Left renal pelvis (tissue), 4 donors: ENCODE measurements around the gene FRMD4B. TPM values are rescaled to one million over a fixed set of nuclear protein-coding genes. Genes with fewer than 3 reads are reported as not detected.

Source experiments
- DNase-seq, 4 donors: peaks; one replicate each; pipeline ENCODE4 v3.0.0-alpha.2; 2013; ENCODE audit warnings: low read depth in 4 of 4, low spot score in 3 of 4
- polyA plus RNA-seq, 4 donors: library from polyadenylated mRNA; unstranded; fragments of 120-200 nt; gene quantifications; one replicate each; pipeline ENCODE4 v1.2.1, GENCODE V29; 2013; ENCODE audit not compliant: insufficient read length in 4 of 4

The FRMD4B gene
- polyA plus RNA-seq, 4 donors = 13.0 to 46.8 (median 43.3) TPM

DNA sequence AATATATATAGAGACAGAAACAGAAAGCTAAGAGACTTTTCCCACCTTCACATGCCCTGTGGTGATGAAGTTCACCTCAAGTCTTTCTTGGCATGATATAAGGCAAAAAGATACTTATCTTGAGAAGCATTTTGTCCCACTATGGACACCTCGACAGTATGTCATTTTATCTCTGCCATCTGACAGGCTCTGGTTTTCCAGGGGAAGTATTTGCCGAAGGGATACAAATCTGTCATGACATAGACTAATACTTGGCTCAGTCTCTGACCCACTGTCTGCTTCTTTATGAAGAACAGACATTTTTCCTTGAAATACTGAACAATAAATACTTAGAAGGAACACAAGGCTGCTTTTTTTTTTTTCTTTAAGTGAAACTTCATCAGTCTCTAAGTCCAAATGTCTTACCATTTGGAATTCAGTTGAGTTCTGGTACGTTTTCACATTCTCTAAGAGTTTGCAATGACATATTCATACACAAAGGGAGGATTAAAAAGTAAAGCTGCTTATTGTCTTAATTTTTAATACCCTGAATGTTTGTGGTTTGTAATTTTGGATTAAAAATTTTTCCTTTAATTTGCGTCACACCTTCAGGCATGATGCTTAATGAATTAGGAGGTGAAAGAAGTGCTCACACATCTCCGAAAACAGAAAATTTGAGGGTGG lies 175.7 kb downstream of the FRMD4B start:
- DNase-seq = no peak

GRCh38 chr3:69209413-69209812 lies 176.5 kb downstream of the FRMD4B start:
- DNase-seq = no peak

DNA sequence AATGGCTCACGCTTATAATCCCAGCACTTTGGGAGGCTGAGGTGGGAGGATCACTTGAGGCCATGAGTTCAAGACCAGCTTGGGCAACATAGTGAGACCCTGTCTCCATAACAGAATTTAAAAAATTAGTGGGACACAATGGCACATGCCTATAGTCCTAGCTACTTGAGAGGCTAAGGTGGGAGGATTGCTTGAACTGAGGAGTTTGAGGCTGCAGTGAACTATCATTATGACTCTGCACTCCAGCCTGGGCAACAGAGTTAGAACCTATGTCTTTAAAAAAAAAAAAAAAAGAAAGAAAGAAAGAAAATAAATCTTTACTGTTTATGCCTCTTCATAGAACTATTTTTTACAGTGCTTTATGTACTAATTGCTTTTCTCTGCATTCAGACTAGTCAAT lies 178.9 kb downstream of the FRMD4B start:
- DNase-seq = no peak

- no peak for DNase-seq
Measured at GRCh38 chr3:69205385-69205784, 180.5 kb downstream of the FRMD4B start.

DNA sequence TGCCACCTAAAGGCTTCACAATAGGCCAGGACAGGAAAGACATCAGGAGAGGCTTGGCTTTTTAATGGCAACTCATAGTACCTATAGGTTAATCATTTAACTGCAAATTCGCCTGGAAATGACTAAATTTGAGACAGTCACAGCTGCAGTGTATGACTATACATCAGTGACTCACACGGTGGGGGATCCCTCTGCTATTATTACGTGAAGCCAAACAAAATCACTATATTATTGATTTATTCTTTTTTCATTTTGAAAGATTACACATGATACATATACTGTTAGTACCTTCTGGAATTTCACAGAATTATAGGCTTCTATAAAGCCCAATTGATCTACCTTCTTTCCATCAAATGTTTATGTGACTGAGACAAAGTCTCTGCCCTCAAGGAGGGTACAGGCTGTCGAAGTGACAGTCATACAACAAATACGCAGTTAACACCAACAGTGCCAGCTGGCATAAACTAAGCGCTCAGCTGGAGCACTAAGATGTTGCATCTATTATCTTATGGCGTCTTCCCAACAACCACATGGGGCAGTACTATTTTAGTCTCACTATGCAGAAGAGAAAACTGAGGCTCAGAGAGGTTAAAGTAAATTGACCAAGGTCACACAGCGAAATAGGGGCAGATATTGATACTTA lies 181.5 kb downstream of the FRMD4B start:
- no peak for DNase-seq

- DNase-seq = no peak
Measured at GRCh38 chr3:69203631-69204314, 182.1 kb downstream of the FRMD4B start.

GRCh38 chr3:69201658-69202057 lies 184.2 kb downstream of the FRMD4B start:
- no peak for DNase-seq

DNA sequence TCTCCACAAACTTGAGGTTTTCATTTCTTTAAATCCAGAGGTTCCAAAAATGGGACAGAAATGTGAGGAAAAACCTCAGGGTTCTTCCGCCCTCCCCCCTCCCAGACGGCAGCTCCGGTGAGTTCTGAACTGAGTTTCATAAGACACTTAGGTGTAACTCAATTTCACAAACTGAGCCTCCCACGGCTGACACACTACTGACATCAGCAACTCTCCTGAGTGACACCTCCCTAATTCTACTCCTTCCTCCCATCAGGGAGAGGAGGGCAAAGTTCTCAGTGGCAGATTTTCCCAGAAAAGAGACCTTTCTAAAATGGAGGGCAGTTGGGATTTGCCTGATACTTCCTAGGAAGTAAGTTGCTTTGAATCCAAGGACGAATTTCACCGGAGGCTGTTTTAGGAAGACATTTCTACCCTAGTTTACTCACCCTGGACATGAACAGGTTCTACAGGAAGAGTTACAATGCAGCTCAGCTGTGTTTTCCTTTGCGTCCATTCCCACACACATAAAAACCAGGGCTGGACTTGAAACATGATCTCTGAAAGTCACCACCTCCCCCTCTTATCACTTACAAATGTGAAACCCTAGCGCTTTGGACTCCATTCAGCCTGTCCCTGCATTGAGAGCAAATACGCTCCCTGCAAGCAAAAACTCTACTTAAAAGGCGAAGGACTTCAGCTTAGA lies 185.4 kb downstream of the FRMD4B start:
- DNase-seq = peak; percentile 70 to 82 (median 75)

GRCh38 chr3:69199942-69200341 lies 185.9 kb downstream of the FRMD4B start:
- DNase-seq = no peak

DNA sequence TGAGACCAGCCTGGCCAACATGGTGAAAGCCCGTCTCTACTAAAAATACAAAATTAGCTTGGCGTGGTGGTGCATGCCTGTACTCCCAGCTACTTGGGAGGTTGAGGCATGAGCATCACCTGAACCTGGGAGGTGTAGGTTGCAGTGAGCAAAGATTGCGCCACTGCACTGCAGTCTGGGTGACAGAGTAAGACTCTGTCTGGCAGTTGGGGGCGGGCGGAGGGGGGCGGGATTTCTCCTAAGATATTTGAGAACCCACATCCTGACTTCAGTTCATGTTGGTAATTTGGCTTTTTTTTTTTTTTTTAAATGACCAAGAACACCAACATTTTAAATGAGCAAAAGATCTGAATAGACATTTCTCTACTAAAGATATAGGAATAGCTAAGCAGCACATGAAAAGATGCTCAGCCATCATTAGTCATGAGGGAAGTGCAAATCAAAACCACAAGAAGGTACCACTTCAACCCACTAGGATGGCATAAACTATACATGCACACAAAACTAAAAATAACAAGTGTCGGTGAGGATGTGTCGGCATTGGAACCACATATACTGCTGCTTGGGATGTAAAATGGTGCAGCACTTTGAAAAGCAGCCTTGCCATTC lies 187.9 kb downstream of the FRMD4B start:
- DNase-seq = no peak

GRCh38 chr3:69197455-69197854 lies 188.4 kb downstream of the FRMD4B start:
- DNase-seq = no peak

DNA sequence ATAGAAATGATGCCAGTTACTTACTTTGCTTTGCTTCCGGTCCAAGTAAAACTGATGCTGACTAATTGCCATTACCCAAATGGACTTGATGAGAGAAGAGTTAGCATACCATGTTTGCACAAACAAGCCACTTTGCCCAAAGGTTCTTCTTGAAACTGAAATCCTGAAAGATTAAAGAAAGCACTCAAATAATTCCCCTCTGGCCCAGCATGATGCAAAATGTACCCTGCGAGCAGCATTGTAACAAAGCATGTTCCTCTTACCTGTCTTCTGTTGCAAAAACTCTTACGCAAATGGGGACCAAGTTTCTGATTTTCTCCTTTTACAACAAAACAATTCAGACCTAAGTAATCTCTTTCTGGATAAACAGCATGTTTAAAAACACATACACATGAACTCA lies 189.0 kb downstream of the FRMD4B start:
- no peak for DNase-seq

GRCh38 chr3:69194431-69195165 lies 191.3 kb downstream of the FRMD4B start:
- no peak for DNase-seq

DNA sequence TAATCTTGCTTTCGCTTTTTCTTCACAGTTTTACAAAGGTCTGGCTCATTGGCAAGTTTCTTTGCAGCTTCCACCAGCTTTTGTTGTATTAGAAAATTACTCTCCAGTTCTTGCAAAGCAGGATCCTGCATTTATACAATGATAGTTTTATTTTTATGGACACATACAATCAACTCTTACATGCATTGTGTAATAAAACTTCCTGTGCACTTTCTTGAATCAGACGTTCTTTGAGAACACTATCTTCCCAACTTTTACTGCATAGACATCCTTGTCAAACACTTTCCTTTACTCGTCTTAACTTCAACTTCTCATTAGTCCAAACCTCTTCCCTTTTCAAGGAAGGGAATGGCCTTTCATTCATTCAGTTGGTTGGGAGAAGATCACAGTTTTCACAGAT lies 192.1 kb downstream of the FRMD4B start:
- DNase-seq = no peak

DNA sequence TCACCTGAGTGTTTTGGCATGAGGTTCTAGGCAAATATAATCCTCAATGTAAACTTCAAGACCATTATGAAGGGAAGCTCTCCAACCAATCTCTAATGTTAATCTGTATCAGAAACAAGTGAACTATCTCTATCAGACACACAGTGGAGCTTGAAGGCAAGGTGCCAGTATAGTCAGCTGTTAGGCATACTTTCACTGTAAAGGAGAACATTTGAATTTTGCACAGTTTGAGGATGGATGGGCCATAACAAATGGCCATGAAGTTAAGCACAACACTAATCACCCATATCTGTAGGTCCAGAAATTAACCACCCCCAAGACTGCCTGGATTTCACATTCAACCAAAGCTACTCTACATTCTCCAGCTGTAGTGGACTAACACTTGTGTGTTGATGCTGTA lies 194.4 kb downstream of the FRMD4B start:
- DNase-seq = no peak

GRCh38 chr3:69189487-69189886 lies 196.4 kb downstream of the FRMD4B start:
- DNase-seq = no peak

DNA sequence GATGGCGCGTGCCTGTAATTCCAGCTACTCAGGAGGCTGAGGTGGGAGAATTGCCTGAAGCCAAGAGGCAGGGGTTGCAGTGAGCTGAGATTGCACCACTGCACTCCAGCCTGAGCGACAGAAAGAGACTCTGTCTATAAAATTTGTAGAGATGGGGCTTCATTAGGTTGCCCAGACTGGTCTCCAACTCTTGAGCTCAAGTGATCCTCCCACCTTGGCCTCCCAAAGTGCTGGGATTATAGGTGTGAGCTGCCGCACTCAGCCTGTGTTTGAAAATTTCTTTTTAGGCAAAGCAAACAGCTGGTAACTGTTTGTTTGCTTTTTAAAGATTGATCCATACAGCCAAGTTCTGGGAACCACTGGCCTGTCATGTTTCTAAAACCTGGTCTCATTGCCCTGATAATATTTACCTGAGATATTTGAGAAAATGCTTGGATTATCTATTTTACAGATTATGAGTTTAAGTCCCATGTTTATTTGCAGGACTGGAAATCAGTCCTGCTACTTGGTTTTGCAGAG lies 199.3 kb downstream of the FRMD4B start:
- no peak for DNase-seq

- DNase-seq = no peak
Measured at GRCh38 chr3:69182588-69183316, 203.1 kb downstream of the FRMD4B start.

- DNase-seq = no peak
Measured at GRCh38 chr3:69181592-69182211, 204.2 kb downstream of the FRMD4B start.
